Measurements from ENCODE around the gene GRIN2B. TPM values are rescaled to one million over a fixed set of nuclear protein-coding genes. Genes with fewer than 3 reads are reported as not detected.

The GRIN2B gene
- total RNA-seq, 1 donor from 2014 or later = 0.11 TPM

- no peak overlapping the region for H3K4me3 ChIP-seq
- no peaks in the 10 kb centered on the region for H3K9me3 ChIP-seq
- TF ChIP-seq CTCF (IDR thresholded peaks at IDR 0.05) = no peak
- H3K27me3 ChIP-seq = no peaks in the 10 kb centered on the region
- no peak for DNase-seq (ENCODE audit: low spot score in 2 of 2)
- intact Hi-C loops (cut with DNase I) = no loop called here
- H3K36me3 ChIP-seq = no peaks in the 10 kb centered on the region
- H3K27ac ChIP-seq = no peak overlapping the region
- H3K4me1 ChIP-seq = no peaks in the 10 kb centered on the region
Observed at GRCh38 chr12:14007639-14008038, 26.2 kb upstream of the GRIN2B start.

- intact Hi-C loops (cut with DNase I) = no loop called here
- no peaks in the 10 kb centered on the region for H3K9me3 ChIP-seq
- no peaks in the 10 kb centered on the region for H3K4me1 ChIP-seq
- TF ChIP-seq CTCF (IDR thresholded peaks at IDR 0.05) = no peak
- no peak overlapping the region for H3K27ac ChIP-seq
- no peak for DNase-seq (ENCODE audit: low spot score in 2 of 2)
- no peaks in the 10 kb centered on the region for H3K27me3 ChIP-seq
- no peak overlapping the region for H3K4me3 ChIP-seq
- H3K36me3 ChIP-seq = no peaks in the 10 kb centered on the region
Observed at GRCh38 chr12:13992585-13992984, 11.2 kb upstream of the GRIN2B start.

GRCh38 chr12:13992106-13992505 lies 10.7 kb upstream of the GRIN2B start:
- no peak for TF ChIP-seq CTCF (IDR thresholded peaks at IDR 0.05)
- Histone ChIP-seq H3K27me3 (no peaks in the 10 kb centered on the region), H3K4me3 (no peak overlapping the region), H3K27ac (no peak overlapping the region), H3K4me1 (no peaks in the 10 kb centered on the region), H3K36me3 (no peaks in the 10 kb centered on the region), H3K9me3 (no peaks in the 10 kb centered on the region)
- no peak for DNase-seq (ENCODE audit: low spot score in 2 of 2)
- intact Hi-C loops (cut with DNase I) = no loop called here

- no peaks in the 10 kb centered on the region for H3K9me3 ChIP-seq
- no peak for TF ChIP-seq CTCF (IDR thresholded peaks at IDR 0.05)
- H3K4me3 ChIP-seq = no peak overlapping the region
- no peak overlapping the region for H3K27ac ChIP-seq
- intact Hi-C loops (cut with DNase I) = no loop called here
- H3K4me1 ChIP-seq = no peaks in the 10 kb centered on the region
- H3K27me3 ChIP-seq = no peaks in the 10 kb centered on the region
- DNase-seq (ENCODE audit: low spot score in 2 of 2) = no peak
- H3K36me3 ChIP-seq = no peaks in the 10 kb centered on the region
Observed at GRCh38 chr12:13986031-13986430, 4.6 kb upstream of the GRIN2B start.

GRCh38 chr12:13981990-13982389 lies 588 bp upstream of the GRIN2B start:
- peaks cover 0 to 2% of the 10 kb centered on the region in 2 donors for H3K4me1 ChIP-seq
- peak overlapping the region in 1 of 2 donors; percentile 42 for H3K4me3 ChIP-seq
- H3K27me3 ChIP-seq = no peaks in the 10 kb centered on the region
- DNase-seq (ENCODE audit: low spot score in 2 of 2) = no peak
- TF ChIP-seq CTCF (IDR thresholded peaks at IDR 0.05) = peak in 1 of 3 experiments; percentile 11
- no peaks in the 10 kb centered on the region for H3K9me3 ChIP-seq
- H3K36me3 ChIP-seq = no peaks in the 10 kb centered on the region
- no peak overlapping the region for H3K27ac ChIP-seq
- intact Hi-C loops (cut with DNase I) = no loop called here

Measured in ascending aorta (tissue), 2 donors.